H1 (cell line): ENCODE data around the gene PLEKHA1.

Experiments
- BRCA1 ChIP-seq: IDR thresholded peaks from 2 replicates; pipeline ENCODE4 v1.6.1; 2012; ENCODE audit warnings: low read depth, low read length, improper control_type of control experiment
- CHD1 ChIP-seq: IDR thresholded peaks from 2 replicates; pipeline ENCODE4 v1.6.1; 2012; ENCODE audit warnings: low read depth, low read length, improper control_type of control experiment
- CTCF ChIP-seq, 3 experiments: IDR thresholded peaks; 1 replicate in 2 of 3; 2 replicates in 1 of 3; pipeline versions ENCODE4 v1.5.1 to v1.6.1; 2011; ENCODE audit warnings: low read length in 3 of 3, mild to moderate bottlenecking in 3 of 3, inconsistent platforms in 2 of 3, low read depth in 1 of 3, moderate library complexity in 1 of 3; ENCODE audit not compliant: insufficient read depth in 1 of 3; ENCODE audit errors: control extremely low read depth in 1 of 3
- E2F6 ChIP-seq: IDR thresholded peaks from 2 replicates; pipeline ENCODE4 v1.6.1; 2012; ENCODE audit warnings: inconsistent platforms
- KDM5A ChIP-seq: fragments of 200-600 bp; IDR thresholded peaks from 2 replicates; pipeline ENCODE4 v1.7.1; 2012; ENCODE audit warnings: mild to moderate bottlenecking, low read length, inconsistent platforms, mixed read lengths

- TF ChIP-seq KDM5A (no peak), CHD1 (no peak), CTCF (IDR thresholded peaks at IDR 0.05; ENCODE audit: control extremely low read depth in 1 of 3, insufficient read depth in 1 of 3, low read depth in 1 of 3, low read length in 3 of 3) (no peak), BRCA1 (no peak), E2F6 (no peak)
Observed at GRCh38 chr10:122478971-122479370, 104.5 kb downstream of the PLEKHA1 start.
